Endothelial cell of umbilical vein (primary cell): ENCODE data around the gene ZKSCAN3. TPM values are rescaled to one million over a fixed set of nuclear protein-coding genes. Genes with fewer than 3 reads are reported as not detected.

Source experiments
- BruUV-seq: library from RNA; stranded (reverse); fragments of 400-500 nt; replicated peaks from 2 replicates; lab custom pipeline; 2021; lab: Mats Ljungman, UMichigan
- CTCF ChIA-PET: fragments of 300-600, 350-600 bp; sonication (Branson Sonifier 250); formaldehyde crosslinking; loops from one replicate; lab custom pipeline; 2021; ENCODE audit warnings: antibody characterized with exemption, inconsistent platforms; lab: Charles Lee
- POLR2A ChIA-PET: fragments of 300-600, 350-600 bp; sonication (Branson Sonifier 250); formaldehyde crosslinking; loops from one replicate; lab custom pipeline; 2021; ENCODE audit warnings: antibody characterized with exemption, inconsistent platforms; lab: Charles Lee
- DNase-seq: peaks from one replicate; pipeline ENCODE4 v3.0.0-alpha.2; 2011; ENCODE audit warnings: low read depth, low spot score
- FAIRE-seq: peaks from 2 replicates; lab custom pipeline; 2011; peaks lifted over from hg19 to GRCh38; lab: Jason Lieb, UNC
- H2AFZ ChIP-seq: 2 replicates; pipeline ENCODE4 v1.6.0; 2012; ENCODE audit warnings: low read depth, low read length, control low read depth, inconsistent platforms
- H3K27ac ChIP-seq: 2 replicates; pipeline ENCODE4 v1.5.1; 2011; ENCODE audit warnings: low read depth, mild to moderate bottlenecking, control low read depth, low read length, moderate library complexity; ENCODE audit not compliant: insufficient read depth
- H3K27me3 ChIP-seq, 2 experiments: 2 replicates each; pipeline versions ENCODE4 v1.6.0 to v1.6.1; 2011; ENCODE audit warnings: low read length in 2 of 2, mixed read lengths in 1 of 2; ENCODE audit not compliant: control insufficient read depth in 2 of 2, insufficient read depth in 2 of 2
- H3K36me3 ChIP-seq, 2 experiments: 2 replicates in 1 of 2; 3 replicates in 1 of 2; pipeline ENCODE4 v1.5.1; 2011; ENCODE audit warnings: low read length in 2 of 2, mild to moderate bottlenecking in 1 of 2, moderate library complexity in 1 of 2; ENCODE audit not compliant: control insufficient read depth in 2 of 2, insufficient read depth in 2 of 2; ENCODE audit errors: extremely low read depth in 1 of 2
- H3K4me1 ChIP-seq: 3 replicates; pipeline ENCODE4 v1.5.1; 2011; ENCODE audit warnings: mild to moderate bottlenecking, low read length; ENCODE audit not compliant: control insufficient read depth, insufficient read depth; ENCODE audit errors: extremely low read depth
- H3K4me2 ChIP-seq: 2 replicates; pipeline ENCODE4 v1.6.1; 2011; ENCODE audit warnings: low read length, control low read depth, mixed read lengths; ENCODE audit not compliant: insufficient read depth
- H3K4me3 ChIP-seq, 3 experiments: fragments of 200-600 bp in 1 of 3; sonication (generic), shearing (Covaris generic) in 1 of 3; replicated peaks in 1 of 3; 2 replicates each; pipeline ENCODE4 v1.5.1; 2011 to 2016; ENCODE audit warnings: control low read depth in 3 of 3, low read length in 3 of 3, mild to moderate bottlenecking in 2 of 3, inconsistent platforms in 1 of 3, low read depth in 1 of 3, moderate library complexity in 1 of 3; ENCODE audit not compliant: insufficient read depth in 1 of 3
- H3K79me2 ChIP-seq: 2 replicates; pipeline ENCODE4 v1.6.0; 2012; ENCODE audit warnings: low read length, inconsistent platforms; ENCODE audit not compliant: control insufficient read depth, insufficient read depth
- H3K9ac ChIP-seq: replicated peaks from 2 replicates; pipeline ENCODE3; 2011; ENCODE audit warnings: low read length, control low read depth; ENCODE audit not compliant: insufficient read depth; ENCODE audit errors: extremely low read depth
- H3K9me1 ChIP-seq: replicated peaks from 3 replicates; pipeline ENCODE4 v1.6.0; 2011; ENCODE audit warnings: mild to moderate bottlenecking, low read length; ENCODE audit not compliant: control insufficient read depth, insufficient read depth; ENCODE audit errors: extremely low read depth
- H3K9me3 ChIP-seq: replicated peaks from 2 replicates; pipeline ENCODE4 v1.5.1; 2012; ENCODE audit warnings: low read length, inconsistent platforms; ENCODE audit not compliant: control insufficient read depth, insufficient read depth
- H4K20me1 ChIP-seq: replicated peaks from 2 replicates; pipeline ENCODE3; 2011; ENCODE audit warnings: mild to moderate bottlenecking, low read length; ENCODE audit not compliant: control insufficient read depth, insufficient read depth; ENCODE audit errors: extremely low read depth
- EZH2 ChIP-seq: IDR thresholded peaks from 2 replicates; pipeline ENCODE4 v1.6.1; 2012; ENCODE audit warnings: borderline replicate concordance, low read depth, mild to moderate bottlenecking, moderate library complexity, low read length, inconsistent platforms; ENCODE audit not compliant: severe bottlenecking
- MYC ChIP-seq: IDR thresholded peaks from one replicate; pipeline ENCODE4 v1.6.1; 2011; ENCODE audit warnings: mild to moderate bottlenecking, low read depth, low read length
- POLR2A ChIP-seq: IDR thresholded peaks from 2 replicates; pipeline ENCODE4 v1.6.1; 2012; ENCODE audit warnings: low read depth, mild to moderate bottlenecking, control low read depth, low read length
- POLR2AphosphoS5 ChIP-seq: IDR thresholded peaks from 2 replicates; pipeline ENCODE4 v1.6.1; 2012; ENCODE audit warnings: low read depth, mild to moderate bottlenecking, control low read depth, low read length, moderate library complexity; ENCODE audit not compliant: insufficient read depth
- dilution Hi-C: fragments of 300-500 bp; cut with MboI; formaldehyde crosslinking; loops from one replicate; pipeline ENCODE4 v1.15.0; 2019; ENCODE audit warnings: low sequenced_read_pairs; ENCODE audit not compliant: extremely low pct_ligation_motif_present
- intact Hi-C: fragments of 100-400 bp; cut with micrococcal nuclease; formaldehyde crosslinking; loops from one replicate; pipeline ENCODE4 v1.10.0; 2022
- polyA plus RNA-seq, 4 experiments: library from polyadenylated mRNA; depleted of rRNA in 3 of 4; stranded (reverse) in 3 of 4; unstranded in 1 of 4; fragments of >200 nt; gene quantifications; 2 replicates each; pipeline versions ENCODE4 v1.2.1 to v1.2.3, GENCODE V29; 2011 to 2012; ENCODE audit warnings: missing spikeins in 1 of 4
- total RNA-seq: library from RNA; stranded (reverse); gene quantifications from 2 replicates; pipeline ENCODE4 v1.2.3, GENCODE V29; 2021
- TF ChIP-seq, protein P1 (sequence below), 2 donors: IDR thresholded peaks; 1 replicate in 1 of 2; 2 replicates in 1 of 2; pipeline ENCODE4 v1.5.1; 2011; ENCODE audit warnings: low read length in 2 of 2, mild to moderate bottlenecking in 2 of 2, moderate library complexity in 2 of 2, control low read depth in 1 of 2, inconsistent platforms in 1 of 2, low read depth in 1 of 2; ENCODE audit not compliant: insufficient read depth in 1 of 2; ENCODE audit errors: extremely low read depth in 1 of 2
- TF ChIP-seq, protein P2 (sequence below): IDR thresholded peaks from 2 replicates; pipeline ENCODE4 v1.6.1; 2011; ENCODE audit not compliant: insufficient read depth, insufficient read length

ZKSCAN3 gene
- total and polyA plus RNA-seq, 2 donors (not counting 3 experiments of a cell fraction or from before 2014, with no cell fraction given) = 2.5 to 6.9 TPM

DNA sequence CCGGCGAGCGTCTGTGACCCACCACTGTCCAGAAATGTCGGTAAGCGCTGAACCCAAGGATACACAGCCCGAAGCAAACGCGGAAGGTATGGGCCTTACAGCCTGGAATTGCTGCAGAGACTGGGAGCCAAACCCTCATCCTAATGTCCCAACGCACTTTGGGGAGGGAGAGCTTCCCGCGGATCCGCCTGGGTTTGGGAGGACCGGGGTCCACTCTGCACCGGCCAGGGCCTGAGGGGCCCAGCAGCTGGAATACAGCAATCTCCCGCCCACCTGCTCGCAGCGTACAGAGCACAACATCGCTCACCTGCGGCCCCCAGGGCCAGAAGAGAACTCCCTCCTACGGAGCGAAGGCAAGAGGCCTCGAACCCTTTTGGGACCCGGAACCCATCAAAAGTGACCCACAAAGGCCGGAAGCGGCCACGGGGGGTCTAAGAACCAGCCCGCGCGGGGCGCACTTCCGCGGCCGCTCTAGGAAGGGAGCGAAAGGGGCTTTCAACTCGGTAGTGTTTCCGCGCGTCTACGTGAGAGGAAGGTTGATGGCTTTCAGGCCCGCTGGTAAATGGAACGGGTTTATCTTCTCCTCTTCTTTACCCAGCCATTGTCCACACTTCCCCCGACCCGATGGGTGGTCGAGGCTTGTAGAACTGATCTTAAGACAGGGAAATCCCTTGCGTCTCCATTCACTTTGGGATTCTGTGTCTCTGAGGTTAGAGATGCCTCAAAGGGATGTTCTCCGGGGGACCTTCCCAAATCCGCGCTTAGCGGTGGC lies 49.8 kb downstream of the ZKSCAN3 start, which contains the start of gene ZSCAN12:
TSS of gene ZSCAN12 (minus strand) at position 398 of the 772 bp plus-strand sequence. CDS start 1,342 bp downstream, outside the sequence.
- FAIRE-seq (peak; percentile 87), DNase-seq (peak; percentile 72)
- intact Hi-C loops = loop anchor here (1.0 to 5.0 kb wide), 9 partner anchors 16 to 319 kb away; partner anchors contain the start of genes ZNF165, ZSCAN16 and ZSCAN23

More for the DNA sequence above, 49.8 kb downstream of the ZKSCAN3 start, which contains the start of gene ZSCAN12:
- H3K9ac ChIP-seq = peak within 1 kb of the TSS; percentile 90
- TSS peak; percentile 87 for BruUV-seq
- H3K4me1 ChIP-seq = peaks cover 16% of the 10 kb centered on the region
- peak within 1 kb of the TSS; percentile 60 for H3K27ac ChIP-seq
- peak within 1 kb of the TSS; percentile 100 for H3K4me2 ChIP-seq
- dilution Hi-C loops = no loop called here
- TF ChIP-seq POLR2A (peak; percentile 80), EZH2 (no peak), MYC (no peak), POLR2AphosphoS5 (peak; percentile 74)
- TF ChIP-seq, protein P1, sequence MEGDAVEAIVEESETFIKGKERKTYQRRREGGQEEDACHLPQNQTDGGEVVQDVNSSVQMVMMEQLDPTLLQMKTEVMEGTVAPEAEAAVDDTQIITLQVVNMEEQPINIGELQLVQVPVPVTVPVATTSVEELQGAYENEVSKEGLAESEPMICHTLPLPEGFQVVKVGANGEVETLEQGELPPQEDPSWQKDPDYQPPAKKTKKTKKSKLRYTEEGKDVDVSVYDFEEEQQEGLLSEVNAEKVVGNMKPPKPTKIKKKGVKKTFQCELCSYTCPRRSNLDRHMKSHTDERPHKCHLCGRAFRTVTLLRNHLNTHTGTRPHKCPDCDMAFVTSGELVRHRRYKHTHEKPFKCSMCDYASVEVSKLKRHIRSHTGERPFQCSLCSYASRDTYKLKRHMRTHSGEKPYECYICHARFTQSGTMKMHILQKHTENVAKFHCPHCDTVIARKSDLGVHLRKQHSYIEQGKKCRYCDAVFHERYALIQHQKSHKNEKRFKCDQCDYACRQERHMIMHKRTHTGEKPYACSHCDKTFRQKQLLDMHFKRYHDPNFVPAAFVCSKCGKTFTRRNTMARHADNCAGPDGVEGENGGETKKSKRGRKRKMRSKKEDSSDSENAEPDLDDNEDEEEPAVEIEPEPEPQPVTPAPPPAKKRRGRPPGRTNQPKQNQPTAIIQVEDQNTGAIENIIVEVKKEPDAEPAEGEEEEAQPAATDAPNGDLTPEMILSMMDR (IDR thresholded peaks at IDR 0.05; ENCODE audit: extremely low read depth in 1 of 2, insufficient read depth in 1 of 2, low read depth in 1 of 2, low read length in 2 of 2) = peak; percentile 39 to 71
- TF ChIP-seq, protein P2, sequence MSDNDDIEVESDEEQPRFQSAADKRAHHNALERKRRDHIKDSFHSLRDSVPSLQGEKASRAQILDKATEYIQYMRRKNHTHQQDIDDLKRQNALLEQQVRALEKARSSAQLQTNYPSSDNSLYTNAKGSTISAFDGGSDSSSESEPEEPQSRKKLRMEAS = peak; percentile 15
- CTCF ChIA-PET = interaction anchor here (1.0 to 1.4 kb wide), 3 partner anchors 14 to 132 kb away, joined by 3 to 12 read pairs (median 3); partner anchors contain the start of gene ZSCAN26
- POLR2A ChIA-PET = no interaction called here
- no peaks in the 10 kb centered on the region for H3K9me3 ChIP-seq
- H4K20me1 ChIP-seq = no peaks in the 10 kb centered on the region
- peak within 1 kb of the TSS; percentile 58 to 95 (median 94) for H3K4me3 ChIP-seq
- no peaks in the 10 kb centered on the region for H3K36me3 ChIP-seq
- peak within 1 kb of the TSS; percentile 100 for H2AFZ ChIP-seq
- no peaks in the 10 kb centered on the region for H3K9me1 ChIP-seq
- peaks cover 19% of the 10 kb centered on the region for H3K79me2 ChIP-seq
- peaks cover 9 to 18% of the 10 kb centered on the region in 2 experiments for H3K27me3 ChIP-seq
